NCI-H1436 treated with DMSO at 0.1 percent for 48 hours (cell line): Measurements from ENCODE around the gene GPR141.
"Not testable (repeated sequence)": the region's sequence is repeated elsewhere in the genome, so short reads cannot be mapped to it uniquely, and the experiment has no call there.

Experiments used
- DNase-seq: peaks from one replicate; lab custom pipeline; 2025; lab: John Stamatoyannopoulos, UW

The GPR141 gene

DNA sequence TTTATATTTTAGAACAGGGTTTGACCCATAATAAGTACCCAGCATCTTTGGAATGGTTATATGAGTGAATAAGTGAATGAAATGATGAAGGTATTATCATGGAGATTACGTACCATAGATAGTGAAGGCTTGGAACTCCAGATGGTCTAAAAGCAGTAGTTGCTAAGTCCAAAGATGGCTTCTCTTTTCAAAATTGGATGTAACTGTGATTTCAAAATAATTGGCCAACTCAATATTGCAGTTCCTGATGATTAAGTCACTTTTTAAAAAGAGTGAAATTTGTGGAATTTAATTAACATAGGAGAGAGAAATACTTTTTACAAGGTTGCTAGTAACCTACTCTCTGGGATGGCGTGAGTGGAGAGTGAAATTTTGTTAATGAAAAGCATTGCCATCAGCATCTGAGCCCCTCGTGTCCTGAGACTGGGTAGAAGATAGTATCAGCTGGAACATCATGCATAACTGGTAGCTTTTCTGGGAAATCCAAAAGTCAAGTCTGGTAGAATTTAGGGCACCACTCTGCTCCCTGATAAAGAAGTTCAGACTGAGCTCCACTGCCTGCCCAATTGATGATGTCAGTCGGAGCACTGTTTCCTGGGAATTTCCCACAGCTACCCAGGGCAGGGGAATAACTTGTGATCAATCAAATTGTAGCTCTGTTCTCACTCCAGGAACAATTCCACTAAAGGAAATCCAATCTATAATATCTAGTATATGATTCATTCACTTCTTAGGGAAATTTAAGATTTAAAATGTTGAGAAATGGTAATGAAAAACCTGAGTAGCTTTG, 3.2 kb downstream of the GPR141 start:
- no peak for DNase-seq

DNA sequence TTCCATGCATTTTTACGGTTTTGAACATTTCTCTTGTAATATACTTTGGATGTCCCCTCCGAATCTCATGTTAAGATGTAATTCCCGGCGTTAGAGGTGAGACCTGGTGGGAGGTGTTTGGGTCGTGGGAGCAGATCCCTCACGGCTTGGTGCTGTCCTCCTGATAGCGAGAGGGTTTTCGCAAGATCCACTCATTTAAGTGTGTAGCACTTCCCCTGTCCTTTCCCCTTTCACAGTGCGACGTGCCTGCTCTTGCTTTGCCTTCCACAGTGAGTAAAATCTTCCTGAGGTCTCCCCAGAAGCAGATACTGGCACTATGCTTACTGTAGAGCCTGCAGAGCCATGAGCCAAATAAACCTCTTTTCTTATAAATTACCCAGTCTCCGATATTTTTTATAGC, 6.6 kb downstream of the GPR141 start:
- no peak for DNase-seq

- DNase-seq, result no peak
These were observed 10.9 kb downstream of the GPR141 start for GRCh38 chr7:37694208-37695094.

GRCh38 chr7:37698276-37698675, 14.7 kb downstream of the GPR141 start:
- no peak for DNase-seq

DNA sequence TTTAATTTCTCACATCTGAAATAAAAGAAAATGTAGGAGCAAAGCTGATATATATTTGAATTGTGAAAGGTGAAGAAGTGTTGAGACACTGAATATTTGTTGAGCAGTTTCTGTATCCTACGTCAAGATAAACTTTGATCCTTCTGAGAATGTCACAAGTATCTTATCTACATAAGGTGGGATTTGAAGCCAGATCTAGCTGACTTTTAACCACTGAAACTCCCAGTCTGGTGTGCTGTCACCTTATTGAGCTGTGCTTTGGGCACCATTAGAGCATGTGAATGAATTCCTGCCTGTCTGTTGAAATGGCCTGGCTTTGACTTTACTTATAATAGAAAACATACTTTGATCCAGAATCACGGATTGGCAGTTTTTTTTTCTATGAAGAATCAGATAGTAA, 15.2 kb downstream of the GPR141 start:
- no peak for DNase-seq

DNA sequence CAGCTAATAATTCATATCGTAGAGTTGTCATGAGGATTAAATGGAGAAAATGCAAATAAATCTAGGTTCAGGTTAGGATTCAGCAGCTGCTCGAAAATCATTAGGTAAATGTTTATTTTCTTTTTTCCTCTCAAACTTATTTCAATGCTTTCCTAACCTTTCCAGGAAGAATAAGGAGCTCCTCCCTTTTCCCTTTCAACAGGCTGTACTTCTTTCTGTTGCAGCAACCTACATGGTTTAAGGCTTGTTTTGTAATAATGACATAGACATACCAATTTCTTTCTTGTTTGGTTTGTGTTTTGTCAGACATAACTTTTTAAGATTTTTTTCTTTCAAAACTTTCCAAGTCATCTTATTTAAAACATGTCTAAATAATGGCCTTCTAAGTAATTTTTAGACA, 18.2 kb downstream of the GPR141 start:
- no peak for DNase-seq

GRCh38 chr7:37703361-37703760, 19.8 kb downstream of the GPR141 start:
- no peak for DNase-seq

DNA sequence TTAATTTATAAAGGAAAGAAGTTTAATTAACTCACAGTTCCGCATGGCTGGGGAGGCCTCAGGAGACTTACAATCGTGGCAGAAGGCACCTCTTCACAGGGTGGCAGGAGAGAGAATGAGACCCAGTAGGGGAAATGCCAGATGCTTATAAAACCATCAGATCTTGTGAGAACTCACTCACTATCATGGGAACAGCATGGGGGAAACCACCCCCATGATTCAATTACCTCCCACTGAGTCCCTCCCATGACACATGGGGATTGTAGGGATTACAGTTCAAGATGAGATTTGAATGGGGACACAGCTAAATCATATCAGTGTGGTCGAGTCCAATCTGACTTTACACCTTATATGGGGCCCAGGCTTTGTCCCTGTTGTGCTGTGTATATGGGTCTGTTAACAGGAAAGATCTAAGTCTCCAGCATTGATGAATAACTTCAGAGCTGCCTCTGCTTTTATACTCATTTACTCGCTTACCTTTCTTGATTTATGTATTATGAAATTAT, 20.8 kb downstream of the GPR141 start:
- not testable (repeated sequence) for DNase-seq

GRCh38 chr7:37705976-37706375, 22.4 kb downstream of the GPR141 start:
- DNase-seq, result no peak

DNA sequence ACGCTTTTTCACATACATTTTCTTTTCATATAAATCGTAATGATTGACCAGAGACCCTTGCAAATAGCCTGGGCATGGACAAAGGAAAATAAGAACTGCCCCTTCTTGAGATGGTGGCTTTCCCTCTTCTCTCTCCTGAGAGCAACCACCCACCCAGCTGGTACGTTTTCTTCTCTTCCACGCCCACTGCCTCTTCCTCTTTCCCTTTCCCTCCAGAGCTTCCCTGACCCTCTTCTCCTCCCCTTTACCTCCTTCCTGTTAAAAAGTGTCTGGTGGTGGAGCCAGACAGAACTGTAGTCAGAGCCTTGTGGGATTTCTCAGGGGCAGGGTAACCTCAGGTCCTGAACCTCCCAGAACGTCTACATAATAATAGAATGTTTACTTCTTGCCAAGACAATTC, 23.2 kb downstream of the GPR141 start:
- no peak for DNase-seq

DNA sequence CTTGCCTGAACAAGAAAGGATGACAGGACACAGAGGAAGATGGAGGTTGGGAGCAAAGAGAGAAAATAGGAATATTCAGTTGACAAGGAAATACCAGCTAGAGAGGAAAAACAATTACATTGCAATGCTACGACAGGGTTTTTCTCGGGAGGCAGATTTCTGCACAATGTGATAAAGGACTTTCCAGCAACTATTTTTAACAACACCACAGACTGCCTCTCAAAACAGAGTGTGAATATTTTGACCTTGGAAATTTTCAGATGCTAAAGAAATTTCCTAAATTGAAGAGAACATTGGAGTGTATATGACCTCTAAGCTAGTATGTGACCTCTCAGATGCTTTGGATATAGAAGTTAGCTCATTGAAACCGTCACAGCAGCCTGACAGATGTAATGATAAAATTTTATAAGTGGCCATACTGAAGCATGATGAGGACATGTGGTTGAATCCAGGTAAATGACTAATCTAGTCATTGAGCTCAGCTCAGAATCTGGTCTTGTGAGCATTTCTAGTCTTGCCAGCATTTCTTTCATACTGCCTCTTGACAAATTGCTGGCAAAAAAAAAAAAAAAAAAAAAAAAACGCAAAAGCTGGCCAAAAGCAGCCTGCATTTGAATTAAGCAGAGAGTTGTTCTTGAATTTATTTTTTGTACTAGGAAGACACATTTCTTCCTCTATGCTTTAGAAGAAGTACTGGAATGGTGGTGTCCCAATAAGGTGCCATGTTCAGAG, 24.4 kb downstream of the GPR141 start:
- no peak for DNase-seq

GRCh38 chr7:37709631-37710509, 26.3 kb downstream of the GPR141 start:
- DNase-seq, result no peak

- no peak for DNase-seq
These were observed 30.0 kb downstream of the GPR141 start for GRCh38 chr7:37713613-37714012.

DNA sequence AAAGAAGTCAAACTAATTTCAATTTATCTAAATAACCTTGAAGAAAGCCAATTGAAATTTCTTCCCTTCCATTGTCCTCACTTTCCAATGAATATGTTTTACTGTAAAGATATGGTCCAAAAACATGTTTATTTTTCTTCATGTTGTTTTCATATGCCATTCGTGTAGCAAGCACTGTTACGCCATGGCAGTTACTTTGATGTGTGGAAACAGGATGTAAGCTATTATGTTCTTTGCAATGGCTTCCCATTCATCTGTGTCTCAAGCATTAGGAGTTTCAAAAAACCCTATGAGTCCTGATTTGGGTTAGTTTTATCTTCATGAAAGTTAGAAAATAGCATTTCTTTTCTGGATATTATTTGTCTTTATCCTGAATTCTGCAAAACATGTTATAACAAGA, 31.0 kb downstream of the GPR141 start:
- DNase-seq, result no peak

DNA sequence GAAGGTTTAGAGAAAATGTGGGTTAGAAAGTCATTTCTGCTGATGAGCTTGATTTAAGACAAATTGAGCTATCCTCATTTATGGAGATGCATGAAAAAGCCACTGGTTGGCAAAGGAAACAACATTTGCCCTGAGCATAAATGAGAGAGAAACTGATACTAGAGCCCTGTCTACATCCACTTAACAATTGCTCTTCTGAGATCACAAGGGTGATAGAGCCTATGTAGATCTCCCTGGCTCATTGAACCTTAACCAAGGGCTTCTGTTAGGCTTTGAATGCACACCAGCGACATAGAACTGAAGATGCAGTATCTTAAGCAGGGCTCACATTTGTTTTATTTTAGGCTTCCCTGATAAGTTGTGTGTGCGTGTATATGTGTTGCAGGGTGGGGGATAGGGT, 35.0 kb downstream of the GPR141 start:
- DNase-seq, result no peak

DNA sequence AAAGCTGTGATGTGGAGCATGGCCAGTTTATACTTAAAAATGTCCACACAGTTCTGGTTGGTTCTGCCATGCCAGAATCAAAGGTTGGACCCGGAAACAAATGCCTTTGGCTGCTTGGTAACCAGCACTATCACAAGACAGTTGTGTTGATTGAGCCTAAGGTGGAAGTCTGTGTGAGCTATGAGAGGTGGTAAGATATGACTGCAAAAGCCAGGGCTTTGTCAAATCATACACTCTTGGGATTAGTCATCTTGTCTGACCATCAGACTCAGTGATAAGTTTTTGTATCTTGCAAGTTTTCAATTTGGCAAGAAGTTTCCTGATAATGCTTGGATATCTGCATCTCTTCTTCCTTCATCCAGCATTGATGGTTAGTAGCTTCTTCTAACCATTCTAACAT, 35.5 kb downstream of the GPR141 start:
- DNase-seq, result no peak

DNA sequence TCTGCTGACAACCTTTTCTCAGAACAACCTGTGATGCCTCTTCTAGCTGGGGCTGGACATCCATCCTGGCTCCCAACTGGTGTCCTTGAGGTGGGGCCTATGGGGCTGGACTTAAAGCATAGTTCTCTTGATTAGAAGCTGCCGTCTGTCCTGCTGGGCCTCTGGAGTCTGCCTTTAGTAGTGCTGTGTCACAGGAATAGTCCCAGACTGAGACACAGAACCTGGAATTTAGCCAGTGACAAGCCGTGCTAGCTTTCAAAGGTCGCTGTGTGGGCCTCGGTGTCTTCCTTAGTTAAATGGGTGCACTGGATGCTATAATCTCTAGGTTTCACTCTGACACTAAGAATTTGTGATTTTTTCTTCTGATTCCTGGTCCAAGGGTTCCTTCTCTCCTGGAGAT, 41.2 kb downstream of the GPR141 start:
- DNase-seq, result no peak

GRCh38 chr7:37726016-37726415, 42.5 kb downstream of the GPR141 start:
- DNase-seq, result no peak

DNA sequence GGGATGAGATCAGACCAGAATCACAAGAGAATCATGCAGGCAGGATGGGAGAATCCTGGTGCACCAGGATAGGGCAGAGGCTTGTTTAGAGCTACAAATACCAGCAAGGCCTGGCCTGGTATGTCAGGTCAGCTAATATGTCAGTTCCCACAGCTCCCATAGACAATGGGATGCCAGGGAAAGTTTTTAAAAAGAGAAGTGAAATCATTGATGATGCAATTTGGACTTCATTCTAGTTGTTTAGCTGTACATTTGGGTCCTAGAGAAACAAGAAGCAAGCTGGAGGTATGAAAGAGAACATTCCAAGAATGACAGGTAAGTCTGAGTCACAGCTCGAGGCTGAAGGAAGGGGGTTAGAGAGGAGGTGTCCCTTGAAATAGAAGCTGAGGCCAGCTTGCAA, 45.2 kb downstream of the GPR141 start:
- DNase-seq, result no peak

- no peak for DNase-seq
These were observed 45.6 kb downstream of the GPR141 start for GRCh38 chr7:37729181-37729580.

- no peak for DNase-seq
These were observed 46.9 kb downstream of the GPR141 start for GRCh38 chr7:37730501-37730900.
